ENCODE measurements around the gene SLC35B2. TPM values are rescaled to one million over a fixed set of nuclear protein-coding genes. Genes with fewer than 3 reads are reported as not detected.
A peak's percentile ranks its signal among the peaks of the same experiment; 100 is the strongest.

Gene SLC35B2
- total and polyA plus RNA-seq, 2 experiments from 2014 or later, result 14.0 to 30.9 TPM

DNA sequence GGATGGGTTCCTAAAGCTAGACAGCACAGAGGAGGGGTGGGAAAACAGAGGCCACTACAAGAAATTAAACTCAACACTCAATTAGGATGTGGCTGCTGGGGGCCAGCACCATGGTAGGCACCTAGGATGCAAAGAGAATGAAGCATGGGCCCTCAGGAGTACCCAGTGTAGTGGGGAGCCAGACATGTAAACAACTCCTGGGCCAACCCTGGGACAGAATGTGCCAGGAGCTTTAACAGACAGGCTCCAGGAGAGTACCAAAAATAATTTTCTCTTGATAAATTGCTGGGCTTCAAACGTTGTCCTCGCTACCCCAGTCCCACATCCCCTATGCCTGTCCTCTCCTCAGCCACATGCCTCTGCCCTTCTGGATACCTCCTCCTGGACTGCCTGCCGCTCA, 14.6 kb upstream of the SLC35B2 start:
- no peak overlapping the region; the same call in 1 of the 2 replicates for H3K4me3 ChIP-seq
- TF ChIP-seq EZH2 (IDR thresholded peaks at IDR 0.05; ENCODE audit: low read depth, unreplicated experiment), result no peak
- no peak overlapping the region for H3K27ac ChIP-seq (ENCODE audit: low read depth)
- H3K27me3 ChIP-seq (ENCODE audit: insufficient read depth), result peaks cover 38% of the 10 kb centered on the region
- H3K36me3 ChIP-seq (ENCODE audit: insufficient read depth), result no peaks in the 10 kb centered on the region
- H3F3A ChIP-seq (replicated peaks; ENCODE audit: low read depth), result 0 out of 2 replicates have a peak, but pooled peaks cover 22% of the 10 kb centered on the region
- no peaks in the 10 kb centered on the region for H3K9me2 ChIP-seq (ENCODE audit: insufficient read depth)
- no peaks in the 10 kb centered on the region for H4K20me1 ChIP-seq (replicated peaks; ENCODE audit: insufficient read depth)
- DNase-seq (ENCODE audit: low spot score), result no peak
- H3K9me3 Mint-ChIP-seq, result no peaks in the 10 kb centered on the region
- H3K4me1 ChIP-seq (ENCODE audit: insufficient read depth), result peaks cover 14% of the 10 kb centered on the region
- no peaks in the 10 kb centered on the region for H3K79me2 ChIP-seq (replicated peaks; ENCODE audit: insufficient read depth)
- no peak overlapping the region for H2AFZ ChIP-seq
- H3K4me3 Mint-ChIP-seq, result peak overlapping the region; percentile 83
- no peak for ATAC-seq
- H3K27me3 Mint-ChIP-seq (ENCODE audit: insufficient read depth, low read depth, poor library complexity), result peaks cover 39% of the 10 kb centered on the region
- H3K4me1 Mint-ChIP-seq, result peaks cover 41% of the 10 kb centered on the region
- no peak overlapping the region for H3K4me2 ChIP-seq
- no peak overlapping the region for H3K27ac Mint-ChIP-seq
- H3K36me3 Mint-ChIP-seq (ENCODE audit: low read depth), result peaks cover 6% of the 10 kb centered on the region; the same call in 2 of the 3 replicates

DNA sequence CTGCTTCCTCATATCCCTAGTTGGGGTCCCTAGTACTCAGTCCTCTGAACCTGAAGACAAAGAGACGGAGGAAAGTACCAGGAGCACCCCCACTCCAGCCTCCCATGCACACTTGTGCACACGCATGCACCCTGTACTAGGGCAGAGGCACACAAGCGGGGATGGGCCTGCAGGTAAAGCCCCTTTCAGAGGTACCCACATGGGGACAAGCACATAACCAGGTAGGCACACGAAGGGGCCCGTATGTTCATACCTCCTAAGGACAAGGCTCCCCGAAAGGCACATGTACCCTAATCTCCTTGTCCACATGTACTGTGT, 14.0 kb upstream of the SLC35B2 start:
- peaks cover 14% of the 10 kb centered on the region for H3K4me1 ChIP-seq (ENCODE audit: insufficient read depth)
- Mint-ChIP-seq H3K4me1 (peaks cover 41% of the 10 kb centered on the region), H3K27me3 (ENCODE audit: insufficient read depth, low read depth, poor library complexity) (peaks cover 38% of the 10 kb centered on the region), H3K9me3 (no peaks in the 10 kb centered on the region), H3K36me3 (ENCODE audit: low read depth) (peaks cover 6% of the 10 kb centered on the region; the same call in 2 of the 3 replicates), H3K4me3 (peak overlapping the region; percentile 83), H3K27ac (no peak overlapping the region)
- peaks cover 32% of the 10 kb centered on the region for H3K27me3 ChIP-seq (ENCODE audit: insufficient read depth)
- DNase-seq (ENCODE audit: low spot score) (no peak), ATAC-seq (no peak)
- 0 out of 2 replicates have a peak, but pooled peaks cover 20% of the 10 kb centered on the region for H3F3A ChIP-seq (replicated peaks; ENCODE audit: low read depth)
- peak overlapping the region; percentile 78 for H3K4me2 ChIP-seq
- H3K9me2 ChIP-seq (ENCODE audit: insufficient read depth), result no peaks in the 10 kb centered on the region
- no peaks in the 10 kb centered on the region for H3K79me2 ChIP-seq (replicated peaks; ENCODE audit: insufficient read depth)
- H3K27ac ChIP-seq (ENCODE audit: low read depth), result no peak overlapping the region
- peak overlapping the region; percentile 52 for H3K4me3 ChIP-seq
- no peaks in the 10 kb centered on the region for H3K36me3 ChIP-seq (ENCODE audit: insufficient read depth)
- H2AFZ ChIP-seq, result 0 out of 2 replicates have a peak overlapping the region, but pooled peaks have one; percentile 18
- no peaks in the 10 kb centered on the region for H4K20me1 ChIP-seq (replicated peaks; ENCODE audit: insufficient read depth)
- TF ChIP-seq, protein P1, sequence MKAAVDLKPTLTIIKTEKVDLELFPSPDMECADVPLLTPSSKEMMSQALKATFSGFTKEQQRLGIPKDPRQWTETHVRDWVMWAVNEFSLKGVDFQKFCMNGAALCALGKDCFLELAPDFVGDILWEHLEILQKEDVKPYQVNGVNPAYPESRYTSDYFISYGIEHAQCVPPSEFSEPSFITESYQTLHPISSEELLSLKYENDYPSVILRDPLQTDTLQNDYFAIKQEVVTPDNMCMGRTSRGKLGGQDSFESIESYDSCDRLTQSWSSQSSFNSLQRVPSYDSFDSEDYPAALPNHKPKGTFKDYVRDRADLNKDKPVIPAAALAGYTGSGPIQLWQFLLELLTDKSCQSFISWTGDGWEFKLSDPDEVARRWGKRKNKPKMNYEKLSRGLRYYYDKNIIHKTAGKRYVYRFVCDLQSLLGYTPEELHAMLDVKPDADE (IDR thresholded peaks at IDR 0.05), result no peak
- TF ChIP-seq, protein P2, sequence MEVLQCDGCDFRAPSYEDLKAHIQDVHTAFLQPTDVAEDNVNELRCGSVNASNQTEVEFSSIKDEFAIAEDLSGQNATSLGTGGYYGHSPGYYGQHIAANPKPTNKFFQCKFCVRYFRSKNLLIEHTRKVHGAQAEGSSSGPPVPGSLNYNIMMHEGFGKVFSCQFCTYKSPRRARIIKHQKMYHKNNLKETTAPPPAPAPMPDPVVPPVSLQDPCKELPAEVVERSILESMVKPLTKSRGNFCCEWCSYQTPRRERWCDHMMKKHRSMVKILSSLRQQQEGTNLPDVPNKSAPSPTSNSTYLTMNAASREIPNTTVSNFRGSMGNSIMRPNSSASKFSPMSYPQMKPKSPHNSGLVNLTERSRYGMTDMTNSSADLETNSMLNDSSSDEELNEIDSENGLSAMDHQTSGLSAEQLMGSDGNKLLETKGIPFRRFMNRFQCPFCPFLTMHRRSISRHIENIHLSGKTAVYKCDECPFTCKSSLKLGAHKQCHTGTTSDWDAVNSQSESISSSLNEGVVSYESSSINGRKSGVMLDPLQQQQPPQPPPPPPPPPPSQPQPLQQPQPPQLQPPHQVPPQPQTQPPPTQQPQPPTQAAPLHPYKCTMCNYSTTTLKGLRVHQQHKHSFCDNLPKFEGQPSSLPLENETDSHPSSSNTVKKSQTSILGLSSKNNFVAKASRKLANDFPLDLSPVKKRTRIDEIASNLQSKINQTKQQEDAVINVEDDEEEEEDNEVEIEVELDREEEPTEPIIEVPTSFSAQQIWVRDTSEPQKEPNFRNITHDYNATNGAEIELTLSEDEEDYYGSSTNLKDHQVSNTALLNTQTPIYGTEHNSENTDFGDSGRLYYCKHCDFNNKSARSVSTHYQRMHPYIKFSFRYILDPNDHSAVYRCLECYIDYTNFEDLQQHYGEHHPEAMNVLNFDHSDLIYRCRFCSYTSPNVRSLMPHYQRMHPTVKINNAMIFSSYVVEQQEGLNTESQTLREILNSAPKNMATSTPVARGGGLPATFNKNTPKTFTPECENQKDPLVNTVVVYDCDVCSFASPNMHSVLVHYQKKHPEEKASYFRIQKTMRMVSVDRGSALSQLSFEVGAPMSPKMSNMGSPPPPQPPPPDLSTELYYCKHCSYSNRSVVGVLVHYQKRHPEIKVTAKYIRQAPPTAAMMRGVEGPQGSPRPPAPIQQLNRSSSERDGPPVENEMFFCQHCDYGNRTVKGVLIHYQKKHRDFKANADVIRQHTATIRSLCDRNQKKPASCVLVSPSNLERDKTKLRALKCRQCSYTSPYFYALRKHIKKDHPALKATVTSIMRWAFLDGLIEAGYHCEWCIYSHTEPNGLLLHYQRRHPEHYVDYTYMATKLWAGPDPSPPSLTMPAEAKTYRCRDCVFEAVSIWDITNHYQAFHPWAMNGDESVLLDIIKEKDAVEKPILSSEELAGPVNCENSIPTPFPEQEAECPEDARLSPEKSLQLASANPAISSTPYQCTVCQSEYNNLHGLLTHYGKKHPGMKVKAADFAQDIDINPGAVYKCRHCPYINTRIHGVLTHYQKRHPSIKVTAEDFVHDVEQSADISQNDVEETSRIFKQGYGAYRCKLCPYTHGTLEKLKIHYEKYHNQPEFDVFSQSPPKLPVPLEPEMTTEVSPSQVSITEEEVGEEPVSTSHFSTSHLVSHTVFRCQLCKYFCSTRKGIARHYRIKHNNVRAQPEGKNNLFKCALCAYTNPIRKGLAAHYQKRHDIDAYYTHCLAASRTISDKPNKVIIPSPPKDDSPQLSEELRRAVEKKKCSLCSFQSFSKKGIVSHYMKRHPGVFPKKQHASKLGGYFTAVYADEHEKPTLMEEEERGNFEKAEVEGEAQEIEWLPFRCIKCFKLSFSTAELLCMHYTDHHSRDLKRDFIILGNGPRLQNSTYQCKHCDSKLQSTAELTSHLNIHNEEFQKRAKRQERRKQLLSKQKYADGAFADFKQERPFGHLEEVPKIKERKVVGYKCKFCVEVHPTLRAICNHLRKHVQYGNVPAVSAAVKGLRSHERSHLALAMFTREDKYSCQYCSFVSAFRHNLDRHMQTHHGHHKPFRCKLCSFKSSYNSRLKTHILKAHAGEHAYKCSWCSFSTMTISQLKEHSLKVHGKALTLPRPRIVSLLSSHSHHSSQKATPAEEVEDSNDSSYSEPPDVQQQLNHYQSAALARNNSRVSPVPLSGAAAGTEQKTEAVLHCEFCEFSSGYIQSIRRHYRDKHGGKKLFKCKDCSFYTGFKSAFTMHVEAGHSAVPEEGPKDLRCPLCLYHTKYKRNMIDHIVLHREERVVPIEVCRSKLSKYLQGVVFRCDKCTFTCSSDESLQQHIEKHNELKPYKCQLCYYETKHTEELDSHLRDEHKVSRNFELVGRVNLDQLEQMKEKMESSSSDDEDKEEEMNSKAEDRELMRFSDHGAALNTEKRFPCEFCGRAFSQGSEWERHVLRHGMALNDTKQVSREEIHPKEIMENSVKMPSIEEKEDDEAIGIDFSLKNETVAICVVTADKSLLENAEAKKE (CRISPR knock-in tag; IDR thresholded peaks at IDR 0.05), result no peak
- TF ChIP-seq EZH2 (IDR thresholded peaks at IDR 0.05; ENCODE audit: low read depth, unreplicated experiment), result no peak
- no peak for TF ChIP-seq ZNF114 (CRISPR knock-in tag; IDR thresholded peaks at IDR 0.05)
- no peak for TF ChIP-seq NANOG (IDR thresholded peaks at IDR 0.05; ENCODE audit: borderline replicate concordance)
- TF ChIP-seq POLR2AphosphoS5 (IDR thresholded peaks at IDR 0.05; ENCODE audit: low read depth), result no peak
- TF ChIP-seq CREB1 (CRISPR knock-in tag; IDR thresholded peaks at IDR 0.05; ENCODE audit: low read depth), result no peak
- no peak for TF ChIP-seq ZNF331 (CRISPR knock-in tag; IDR thresholded peaks at IDR 0.05; ENCODE audit: low read depth)
- TF ChIP-seq EZH2phosphoT487 (IDR thresholded peaks at IDR 0.05; ENCODE audit: unreplicated experiment), result no peak
- TF ChIP-seq, protein P3, sequence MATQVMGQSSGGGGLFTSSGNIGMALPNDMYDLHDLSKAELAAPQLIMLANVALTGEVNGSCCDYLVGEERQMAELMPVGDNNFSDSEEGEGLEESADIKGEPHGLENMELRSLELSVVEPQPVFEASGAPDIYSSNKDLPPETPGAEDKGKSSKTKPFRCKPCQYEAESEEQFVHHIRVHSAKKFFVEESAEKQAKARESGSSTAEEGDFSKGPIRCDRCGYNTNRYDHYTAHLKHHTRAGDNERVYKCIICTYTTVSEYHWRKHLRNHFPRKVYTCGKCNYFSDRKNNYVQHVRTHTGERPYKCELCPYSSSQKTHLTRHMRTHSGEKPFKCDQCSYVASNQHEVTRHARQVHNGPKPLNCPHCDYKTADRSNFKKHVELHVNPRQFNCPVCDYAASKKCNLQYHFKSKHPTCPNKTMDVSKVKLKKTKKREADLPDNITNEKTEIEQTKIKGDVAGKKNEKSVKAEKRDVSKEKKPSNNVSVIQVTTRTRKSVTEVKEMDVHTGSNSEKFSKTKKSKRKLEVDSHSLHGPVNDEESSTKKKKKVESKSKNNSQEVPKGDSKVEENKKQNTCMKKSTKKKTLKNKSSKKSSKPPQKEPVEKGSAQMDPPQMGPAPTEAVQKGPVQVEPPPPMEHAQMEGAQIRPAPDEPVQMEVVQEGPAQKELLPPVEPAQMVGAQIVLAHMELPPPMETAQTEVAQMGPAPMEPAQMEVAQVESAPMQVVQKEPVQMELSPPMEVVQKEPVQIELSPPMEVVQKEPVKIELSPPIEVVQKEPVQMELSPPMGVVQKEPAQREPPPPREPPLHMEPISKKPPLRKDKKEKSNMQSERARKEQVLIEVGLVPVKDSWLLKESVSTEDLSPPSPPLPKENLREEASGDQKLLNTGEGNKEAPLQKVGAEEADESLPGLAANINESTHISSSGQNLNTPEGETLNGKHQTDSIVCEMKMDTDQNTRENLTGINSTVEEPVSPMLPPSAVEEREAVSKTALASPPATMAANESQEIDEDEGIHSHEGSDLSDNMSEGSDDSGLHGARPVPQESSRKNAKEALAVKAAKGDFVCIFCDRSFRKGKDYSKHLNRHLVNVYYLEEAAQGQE (IDR thresholded peaks at IDR 0.05; ENCODE audit: unreplicated experiment), result no peak
- TF ChIP-seq JUNB (IDR thresholded peaks at IDR 0.05; ENCODE audit: unreplicated experiment), result no peak

All from GM23338 (cell line).